PC-3 (cell line): Measurements from ENCODE around the gene KCNH8. TPM values are rescaled to one million over a fixed set of nuclear protein-coding genes. Genes with fewer than 3 reads are reported as not detected.

ENCODE experiments used
- ATAC-seq: fragments of 200-7000 bp; cut with Tn5 transposase; 2 replicates; pipeline ENCODE4 v1.9.1; 2020; ENCODE audit warnings: mild to moderate bottlenecking, moderate library complexity
- BruUV-seq: library from RNA; stranded (reverse); fragments of 400-500 nt; replicated peaks from 2 replicates; lab custom pipeline; 2021; lab: Mats Ljungman, UMichigan
- CTCF ChIA-PET: fragments of 300-600 bp; sonication (Branson Sonifier 250); formaldehyde crosslinking; loops from one replicate; lab custom pipeline; 2022; ENCODE audit warnings: antibody characterized with exemption; lab: Charles Lee
- POLR2A ChIA-PET: fragments of 300-600 bp; sonication (Branson Sonifier 250); formaldehyde crosslinking; loops from one replicate; lab custom pipeline; 2022; ENCODE audit warnings: antibody characterized with exemption; ENCODE audit not compliant: unreplicated experiment; lab: Charles Lee
- DNase-seq: peaks from one replicate; pipeline ENCODE4 v3.0.0-alpha.2; 2015
- H2AFZ ChIP-seq: fragments of 300-600 bp; sonication (generic); 2 replicates; pipeline ENCODE4 v1.6.0; 2016; ENCODE audit warnings: antibody characterized with exemption, low read length
- H3F3A ChIP-seq: fragments of 300-600 bp; sonication (generic); one replicate; pipeline ENCODE4 v1.6.0; 2017; ENCODE audit warnings: antibody characterized with exemption, low read length, control low read depth, mild to moderate bottlenecking; ENCODE audit not compliant: unreplicated experiment
- H3K27ac ChIP-seq: fragments of 300-600 bp; sonication (generic); 2 replicates; pipeline ENCODE4 v1.5.1; 2016; ENCODE audit warnings: mild to moderate bottlenecking, low read length
- H3K27me3 ChIP-seq: fragments of 300-600 bp; sonication (generic); 2 replicates; pipeline ENCODE4 v1.6.1; 2016; ENCODE audit warnings: low read length, mixed read lengths
- H3K36me3 ChIP-seq: fragments of 300-600 bp; sonication (generic); 2 replicates; pipeline ENCODE4 v1.6.1; 2016; ENCODE audit warnings: low read depth, mixed run types, low read length, mixed read lengths
- H3K4me1 ChIP-seq: fragments of 300-600 bp; sonication (generic); 2 replicates; pipeline ENCODE4 v1.5.1; 2016; ENCODE audit warnings: low read length; ENCODE audit not compliant: insufficient read depth
- H3K4me2 ChIP-seq: fragments of 300-600 bp; sonication (generic); 2 replicates; pipeline ENCODE4 v1.6.0; 2016; ENCODE audit warnings: low read length
- H3K4me3 ChIP-seq: fragments of 300-600 bp; sonication (generic); 2 replicates; pipeline ENCODE4 v1.5.1; 2016; ENCODE audit warnings: mild to moderate bottlenecking, low read length, mixed read lengths
- H3K79me2 ChIP-seq: fragments of 300-600 bp; sonication (generic); 2 replicates; pipeline ENCODE4 v1.6.1; 2017; ENCODE audit warnings: low read length, mixed read lengths
- H3K9ac ChIP-seq: fragments of 300-600 bp; sonication (generic); 2 replicates; pipeline ENCODE4 v1.6.0; 2016; ENCODE audit warnings: mild to moderate bottlenecking, low read length
- H3K9me2 ChIP-seq: fragments of 300-600 bp; sonication (generic); replicated peaks from 2 replicates; pipeline ENCODE4 v1.6.1; 2016; ENCODE audit warnings: mixed run types, low read length, mixed read lengths
- H3K9me3 ChIP-seq: fragments of 300-600 bp; sonication (generic); 2 replicates; pipeline ENCODE4 v1.6.1; 2016; ENCODE audit warnings: low read length, mixed read lengths
- H4K20me1 ChIP-seq: fragments of 300-600 bp; sonication (generic); 2 replicates; pipeline ENCODE4 v1.6.1; 2016; ENCODE audit warnings: low read length, mixed read lengths
- CTCF ChIP-seq: fragments of 300-600 bp; sonication (generic); conservative IDR thresholded peaks from 2 replicates; pipeline ENCODE4 v1.5.1; 2017; ENCODE audit warnings: antibody characterized with exemption, low read depth, mild to moderate bottlenecking, low read length
- EZH2 ChIP-seq: fragments of 300-600 bp; sonication (generic); IDR thresholded peaks from one replicate; pipeline ENCODE4 v1.6.1; 2017; ENCODE audit warnings: antibody characterized with exemption, mild to moderate bottlenecking, low read length; ENCODE audit not compliant: unreplicated experiment
- EZH2phosphoT487 ChIP-seq: fragments of 300-600 bp; sonication (generic); IDR thresholded peaks from 2 replicates; pipeline ENCODE4 v1.6.1; 2018; ENCODE audit warnings: mild to moderate bottlenecking, antibody characterized with exemption, low read length, borderline replicate concordance
- intact Hi-C: fragments of 100-400 bp; cut with micrococcal nuclease; formaldehyde crosslinking; loops from 2 replicates; pipeline ENCODE4 v1.9.0; 2023
- total RNA-seq: library from RNA; depleted of rRNA; stranded (reverse); fragments of >200 nt; gene quantifications from 2 replicates; pipeline ENCODE4 v1.2.3, GENCODE V29; 2014

Gene KCNH8
- total RNA-seq, 1 experiment from 2014 or later: not detected

- TF ChIP-seq EZH2 (no peak), CTCF (no peak), EZH2phosphoT487 (no peak)
- DNase-seq (no peak), ATAC-seq (no peak)
- Histone ChIP-seq H3K4me3 (no peak overlapping the region), H3K79me2 (no peaks in the 10 kb centered on the region), H3K36me3 (no peaks in the 10 kb centered on the region), H4K20me1 (no peaks in the 10 kb centered on the region), H3F3A (no peaks in the 10 kb centered on the region), H3K4me2 (no peak overlapping the region), H3K9me2 (no peaks in the 10 kb centered on the region), H3K4me1 (no peaks in the 10 kb centered on the region), H3K27ac (no peak overlapping the region), H3K9me3 (no peaks in the 10 kb centered on the region), H2AFZ (no peak overlapping the region), H3K9ac (no peak overlapping the region), H3K27me3 (no peaks in the 10 kb centered on the region; the same call in 1 of the 2 replicates)
- BruUV-seq: no TSS peak
- ChIA-PET CTCF (no interaction called here), POLR2A (no interaction called here)
- intact Hi-C loops: no loop called here
Measured at GRCh38 chr3:19539518-19540392, 391.4 kb downstream of the KCNH8 start.

- ChIA-PET POLR2A (no interaction called here), CTCF (no interaction called here)
- no peaks in the 10 kb centered on the region for H3K79me2 ChIP-seq
- intact Hi-C loops: no loop called here
- TF ChIP-seq CTCF: no peak
- TF ChIP-seq EZH2: no peak
- no peak for TF ChIP-seq EZH2phosphoT487
- DNase-seq: no peak
- no peak overlapping the region for H3K4me2 ChIP-seq
- no peak overlapping the region for H3K4me3 ChIP-seq
- no peaks in the 10 kb centered on the region for H3K9me2 ChIP-seq
- no peaks in the 10 kb centered on the region; the same call in 1 of the 2 replicates for H3K27me3 ChIP-seq
- no TSS peak for BruUV-seq
- no peaks in the 10 kb centered on the region for H3K4me1 ChIP-seq
- H3K9me3 ChIP-seq: no peaks in the 10 kb centered on the region
- H3K27ac ChIP-seq: no peak overlapping the region
- H3F3A ChIP-seq: no peaks in the 10 kb centered on the region
- no peak overlapping the region for H2AFZ ChIP-seq
- no peak for ATAC-seq
- no peaks in the 10 kb centered on the region for H3K36me3 ChIP-seq
- no peak overlapping the region for H3K9ac ChIP-seq
- H4K20me1 ChIP-seq: no peaks in the 10 kb centered on the region
Measured at GRCh38 chr3:19540464-19540863, 392.2 kb downstream of the KCNH8 start.

GRCh38 chr3:19541284-19541683, 393.0 kb downstream of the KCNH8 start:
- DNase-seq: no peak
- no peaks in the 10 kb centered on the region for H3F3A ChIP-seq
- no TSS peak for BruUV-seq
- H3K27me3 ChIP-seq: no peaks in the 10 kb centered on the region; the same call in 1 of the 2 replicates
- no peak overlapping the region for H3K4me2 ChIP-seq
- no peaks in the 10 kb centered on the region for H3K4me1 ChIP-seq
- no peaks in the 10 kb centered on the region for H4K20me1 ChIP-seq
- no peak overlapping the region for H3K27ac ChIP-seq
- POLR2A ChIA-PET: no interaction called here
- H3K4me3 ChIP-seq: no peak overlapping the region
- CTCF ChIA-PET: no interaction called here
- H3K9ac ChIP-seq: no peak overlapping the region
- no peak for ATAC-seq
- no peaks in the 10 kb centered on the region for H3K36me3 ChIP-seq
- no peak overlapping the region for H2AFZ ChIP-seq
- no peaks in the 10 kb centered on the region for H3K9me2 ChIP-seq
- intact Hi-C loops: no loop called here
- TF ChIP-seq EZH2phosphoT487 (no peak), CTCF (no peak), EZH2 (no peak)
- no peaks in the 10 kb centered on the region for H3K9me3 ChIP-seq
- no peaks in the 10 kb centered on the region for H3K79me2 ChIP-seq
